Measurements from ENCODE around the gene NLK. TPM values are rescaled to one million over a fixed set of nuclear protein-coding genes. Genes with fewer than 3 reads are reported as not detected.

The NLK gene
- total and polyA plus RNA-seq, 2 of the 4 experiments (the other 2 are of a cell fraction) = 15.3 to 23.3 TPM

DNA sequence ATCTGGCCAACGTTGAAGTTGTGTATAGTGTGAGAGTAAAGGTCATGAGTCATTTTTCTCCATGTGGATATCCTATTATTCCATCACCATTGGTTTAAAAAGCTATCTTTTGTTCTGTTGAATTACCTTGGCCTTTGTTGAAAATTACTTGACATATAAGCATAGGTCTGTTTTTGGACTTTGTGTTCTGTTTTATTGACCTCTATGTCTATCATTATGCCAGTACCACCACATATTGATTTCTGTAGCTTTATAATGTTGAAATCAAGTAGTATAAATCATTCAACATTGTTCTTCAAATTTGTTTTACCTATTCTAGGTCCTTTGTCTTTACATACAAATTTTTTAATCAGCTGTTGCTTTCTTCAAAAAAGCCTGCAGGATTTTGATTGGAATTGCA lies 58.5 kb downstream of the NLK start:
- H4K8ac ChIP-seq (ENCODE audit: low read depth in 2 of 2, low read length in 2 of 2) = no peak overlapping the region
- no peak overlapping the region for H2AFZ ChIP-seq (replicated peaks; ENCODE audit: low read length, poor library complexity)
- H2AK5ac ChIP-seq (ENCODE audit: low read depth, low read length) = no peak overlapping the region
- no peak overlapping the region for H3K27ac ChIP-seq (ENCODE audit: insufficient read depth, low read length)
- no peak overlapping the region for H3K23ac ChIP-seq (ENCODE audit: low read depth, low read length)
- peaks cover 11 to 39% of the 10 kb centered on the region in 2 experiments; a peak in 2 of 4 replicates for H3K79me1 ChIP-seq (ENCODE audit: low read depth in 1 of 2, low read length in 2 of 2)
- no CpG with 5 or more reads among the region's 1 CpG for WGBS, 2 experiments (ENCODE audit: extremely low coverage in 2 of 2, insufficient read length in 1 of 2)
- no peaks in the 10 kb centered on the region for H3K36me3 ChIP-seq (ENCODE audit: control insufficient read depth, insufficient read depth, low read length)
- in situ Hi-C loops (cut with MboI; ENCODE audit: low sequenced_read_pairs) (no loop called here), intact Hi-C loops (cut with micrococcal nuclease) (loop anchor here (2.0 to 5.0 kb wide), 3 partner anchors 16 to 54 kb away; no protein-coding TSS in a partner anchor), dilution Hi-C loops (cut with HindIII; ENCODE audit: low sequenced_read_pairs, unreplicated experiment) (no loop called here)
- POLR2A ChIA-PET (ENCODE audit: unreplicated experiment) = no interaction called here
- no peak overlapping the region for H2AK9ac ChIP-seq (replicated peaks; ENCODE audit: low read depth, low read length, poor library complexity)
- H3K9me1 ChIP-seq (ENCODE audit: insufficient read depth, low read length) = no peaks in the 10 kb centered on the region
- 0 out of 2 replicates have a peak, but pooled peaks cover 2% of the 10 kb centered on the region for H3K4me1 ChIP-seq (ENCODE audit: control insufficient read depth, insufficient read depth, low read length)
- H4K91ac ChIP-seq (ENCODE audit: insufficient read depth, low read depth, low read length) = no peak overlapping the region
- H3K9ac ChIP-seq (ENCODE audit: low read depth, low read length) = no peak overlapping the region
- CTCF ChIA-PET = no interaction called here
- no peak overlapping the region for H3K4me2 ChIP-seq (ENCODE audit: low read depth, low read length)
- H3K14ac ChIP-seq (replicated peaks; ENCODE audit: low read depth, low read length) = no peak overlapping the region
- no peaks in the 10 kb centered on the region for H3K9me3 ChIP-seq (ENCODE audit: control insufficient read depth, insufficient read depth, low read length)
- H3K56ac ChIP-seq (ENCODE audit: extremely low read depth, insufficient read depth, low read length) = no peak overlapping the region
- no peak overlapping the region for H2BK15ac ChIP-seq (ENCODE audit: low read depth, low read length)
- no peak overlapping the region for H2BK120ac ChIP-seq (ENCODE audit: low read depth, low read length)
- H3K4ac ChIP-seq (ENCODE audit: low read depth, low read length) = no peak overlapping the region
- H2BK20ac ChIP-seq (ENCODE audit: low read depth, low read length) = no peak overlapping the region
- H3K18ac ChIP-seq (ENCODE audit: low read depth, low read length) = no peak overlapping the region
- no peak for ATAC-seq (ENCODE audit: low read depth)
- no peak overlapping the region for H2BK5ac ChIP-seq (ENCODE audit: low read depth, low read length, poor library complexity, severe bottlenecking)
- no TSS peak for BruUV-seq (replicated peaks)
- H3K27me3 ChIP-seq (ENCODE audit: control insufficient read depth, insufficient read depth, low read length) = no peaks in the 10 kb centered on the region
- H4K5ac ChIP-seq (ENCODE audit: low read depth, low read length) = no peak overlapping the region
- H3K4me3 ChIP-seq (ENCODE audit: insufficient read depth, low read depth, low read length) = no peak overlapping the region
- no peak for TF ChIP-seq POLR2A (IDR thresholded peaks at IDR 0.05; ENCODE audit: low read depth, low read length)
- TF ChIP-seq, protein P1, sequence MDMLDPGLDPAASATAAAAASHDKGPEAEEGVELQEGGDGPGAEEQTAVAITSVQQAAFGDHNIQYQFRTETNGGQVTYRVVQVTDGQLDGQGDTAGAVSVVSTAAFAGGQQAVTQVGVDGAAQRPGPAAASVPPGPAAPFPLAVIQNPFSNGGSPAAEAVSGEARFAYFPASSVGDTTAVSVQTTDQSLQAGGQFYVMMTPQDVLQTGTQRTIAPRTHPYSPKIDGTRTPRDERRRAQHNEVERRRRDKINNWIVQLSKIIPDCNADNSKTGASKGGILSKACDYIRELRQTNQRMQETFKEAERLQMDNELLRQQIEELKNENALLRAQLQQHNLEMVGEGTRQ (IDR thresholded peaks at IDR 0.05; ENCODE audit: low read depth, low read length) = no peak
- TF ChIP-seq RAD21 (IDR thresholded peaks at IDR 0.05; ENCODE audit: low read length) = no peak
- TF ChIP-seq FOS (IDR thresholded peaks at IDR 0.05; ENCODE audit: low read depth, low read length) = no peak
- no peak for TF ChIP-seq ELK1 (IDR thresholded peaks at IDR 0.05; ENCODE audit: borderline replicate concordance, low read depth, low read length)
- no peak for TF ChIP-seq SMC3 (IDR thresholded peaks at IDR 0.05; ENCODE audit: low read depth, low read length)
- TF ChIP-seq RFX5 (IDR thresholded peaks at IDR 0.05; ENCODE audit: low read depth, low read length) = no peak
- TF ChIP-seq RCOR1 (IDR thresholded peaks at IDR 0.05; ENCODE audit: insufficient replicate concordance, low read length) = no peak
- no peak for TF ChIP-seq MXI1 (IDR thresholded peaks at IDR 0.05; ENCODE audit: borderline replicate concordance, low read depth, low read length)
- TF ChIP-seq MAZ (IDR thresholded peaks at IDR 0.05; ENCODE audit: borderline replicate concordance, low read depth, low read length) = no peak
- TF ChIP-seq, protein P2, sequence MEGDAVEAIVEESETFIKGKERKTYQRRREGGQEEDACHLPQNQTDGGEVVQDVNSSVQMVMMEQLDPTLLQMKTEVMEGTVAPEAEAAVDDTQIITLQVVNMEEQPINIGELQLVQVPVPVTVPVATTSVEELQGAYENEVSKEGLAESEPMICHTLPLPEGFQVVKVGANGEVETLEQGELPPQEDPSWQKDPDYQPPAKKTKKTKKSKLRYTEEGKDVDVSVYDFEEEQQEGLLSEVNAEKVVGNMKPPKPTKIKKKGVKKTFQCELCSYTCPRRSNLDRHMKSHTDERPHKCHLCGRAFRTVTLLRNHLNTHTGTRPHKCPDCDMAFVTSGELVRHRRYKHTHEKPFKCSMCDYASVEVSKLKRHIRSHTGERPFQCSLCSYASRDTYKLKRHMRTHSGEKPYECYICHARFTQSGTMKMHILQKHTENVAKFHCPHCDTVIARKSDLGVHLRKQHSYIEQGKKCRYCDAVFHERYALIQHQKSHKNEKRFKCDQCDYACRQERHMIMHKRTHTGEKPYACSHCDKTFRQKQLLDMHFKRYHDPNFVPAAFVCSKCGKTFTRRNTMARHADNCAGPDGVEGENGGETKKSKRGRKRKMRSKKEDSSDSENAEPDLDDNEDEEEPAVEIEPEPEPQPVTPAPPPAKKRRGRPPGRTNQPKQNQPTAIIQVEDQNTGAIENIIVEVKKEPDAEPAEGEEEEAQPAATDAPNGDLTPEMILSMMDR (conservative IDR thresholded peaks at IDR 0.05; ENCODE audit: low read depth, low read length) = no peak
- no peak for TF ChIP-seq MAFK (IDR thresholded peaks at IDR 0.05; ENCODE audit: low read depth, low read length)
- TF ChIP-seq CHD1 (IDR thresholded peaks at IDR 0.05; ENCODE audit: low read depth, low read length) = no peak
- TF ChIP-seq NFE2L2 (IDR thresholded peaks at IDR 0.05; ENCODE audit: low read depth, low read length) = no peak
- TF ChIP-seq CEBPB (IDR thresholded peaks at IDR 0.05; ENCODE audit: low read depth, low read length) = no peak
- TF ChIP-seq BHLHE40 (IDR thresholded peaks at IDR 0.05; ENCODE audit: low read depth, low read length) = no peak
- peaks cover 9% of the 10 kb centered on the region; the same call in 1 of the 2 replicates for H4K20me1 ChIP-seq (ENCODE audit: insufficient read depth, low read length)
- no peak for DNase-seq

Data from IMR-90 (cell line).